ENCODE results near the gene SIAH1. TPM values are rescaled to one million over a fixed set of nuclear protein-coding genes. Genes with fewer than 3 reads are reported as not detected.

The SIAH1 gene
- total and polyA plus RNA-seq, 9 of the 15 experiments (the other 6 are each of a cell fraction or from before 2014, with no cell fraction given), result 4.1 to 14.3 (median 12.5) TPM

GRCh38 chr16:48385253-48386150, at the start of gene SIAH1 (continued):
- no peak for TF ChIP-seq XRCC5 (IDR thresholded peaks at IDR 0.05; ENCODE audit: low read depth, low read length)
- TF ChIP-seq BCL6 (CRISPR knock-in tag; IDR thresholded peaks at IDR 0.05), result no peak
- TF ChIP-seq RAD21 (CRISPR knock-in tag; conservative IDR thresholded peaks at IDR 0.05 in 1 of 2, IDR thresholded peaks at IDR 0.05 in 1 of 2), result no peak
- no peak for TF ChIP-seq SPI1 (IDR thresholded peaks at IDR 0.05; ENCODE audit: borderline replicate concordance, low read depth, low read length)
- no peak for TF ChIP-seq HOXB6 (CRISPR knock-in tag; IDR thresholded peaks at IDR 0.05; ENCODE audit: borderline replicate concordance)
- TF ChIP-seq TBP (optimal IDR thresholded peaks at IDR 0.05; ENCODE audit: low read depth, low read length), result peak; percentile 35
- TF ChIP-seq ZNF324 (CRISPR knock-in tag; IDR thresholded peaks at IDR 0.05), result no peak
- TF ChIP-seq, protein P1, sequence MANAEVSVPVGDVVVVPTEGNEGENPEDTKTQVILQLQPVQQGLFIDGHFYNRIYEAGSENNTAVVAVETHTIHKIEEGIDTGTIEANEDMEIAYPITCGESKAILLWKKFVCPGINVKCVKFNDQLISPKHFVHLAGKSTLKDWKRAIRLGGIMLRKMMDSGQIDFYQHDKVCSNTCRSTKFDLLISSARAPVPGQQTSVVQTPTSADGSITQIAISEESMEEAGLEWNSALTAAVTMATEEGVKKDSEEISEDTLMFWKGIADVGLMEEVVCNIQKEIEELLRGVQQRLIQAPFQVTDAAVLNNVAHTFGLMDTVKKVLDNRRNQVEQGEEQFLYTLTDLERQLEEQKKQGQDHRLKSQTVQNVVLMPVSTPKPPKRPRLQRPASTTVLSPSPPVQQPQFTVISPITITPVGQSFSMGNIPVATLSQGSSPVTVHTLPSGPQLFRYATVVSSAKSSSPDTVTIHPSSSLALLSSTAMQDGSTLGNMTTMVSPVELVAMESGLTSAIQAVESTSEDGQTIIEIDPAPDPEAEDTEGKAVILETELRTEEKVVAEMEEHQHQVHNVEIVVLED (CRISPR knock-in tag; IDR thresholded peaks at IDR 0.05), result peak; percentile 51
- no peak for TF ChIP-seq BACH1 (tag; IDR thresholded peaks at IDR 0.05)
- no peak for TF ChIP-seq POLR2B (IDR thresholded peaks at IDR 0.05; ENCODE audit: low read depth, partially characterized antibody)
- TF ChIP-seq ELK1 (CRISPR knock-in tag; IDR thresholded peaks at IDR 0.05), result no peak
- no peak for TF ChIP-seq ZNF398 (CRISPR knock-in tag; IDR thresholded peaks at IDR 0.05)
- TF ChIP-seq, protein P2, sequence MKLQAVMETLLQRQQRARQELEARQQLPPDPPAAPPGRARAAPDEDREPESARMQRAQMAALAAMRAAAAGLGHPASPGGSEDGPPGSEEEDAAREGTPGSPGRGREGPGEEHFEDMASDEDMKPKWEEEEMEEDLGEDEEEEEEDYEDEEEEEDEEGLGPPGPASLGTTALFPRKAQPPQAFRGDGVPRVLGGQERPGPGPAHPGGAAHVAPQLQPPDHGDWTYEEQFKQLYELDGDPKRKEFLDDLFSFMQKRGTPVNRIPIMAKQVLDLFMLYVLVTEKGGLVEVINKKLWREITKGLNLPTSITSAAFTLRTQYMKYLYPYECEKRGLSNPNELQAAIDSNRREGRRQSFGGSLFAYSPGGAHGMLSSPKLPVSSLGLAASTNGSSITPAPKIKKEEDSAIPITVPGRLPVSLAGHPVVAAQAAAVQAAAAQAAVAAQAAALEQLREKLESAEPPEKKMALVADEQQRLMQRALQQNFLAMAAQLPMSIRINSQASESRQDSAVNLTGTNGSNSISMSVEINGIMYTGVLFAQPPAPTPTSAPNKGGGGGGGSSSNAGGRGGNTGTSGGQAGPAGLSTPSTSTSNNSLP (IDR thresholded peaks at IDR 0.05; ENCODE audit: borderline replicate concordance, low read depth, low read length), result no peak
- TF ChIP-seq ZNF184 (CRISPR knock-in tag; IDR thresholded peaks at IDR 0.05), result no peak
- TF ChIP-seq JUND (IDR thresholded peaks at IDR 0.05; ENCODE audit: borderline replicate concordance, low read depth, low read length), result no peak
- TF ChIP-seq JUND (tag; IDR thresholded peaks at IDR 0.05; ENCODE audit: borderline replicate concordance, low read depth, low read length), result no peak
- TF ChIP-seq ETS1 (conservative IDR thresholded peaks at IDR 0.05; ENCODE audit: control insufficient read depth, low read depth, low read length), result 0 out of 2 replicates have a peak, but pooled peaks have one; percentile 17
- TF ChIP-seq MYNN (IDR thresholded peaks at IDR 0.05), result no peak
- TF ChIP-seq MYNN (CRISPR knock-in tag; IDR thresholded peaks at IDR 0.05), result no peak
- peak; percentile 91 for TF ChIP-seq SMAD4 (CRISPR knock-in tag; conservative IDR thresholded peaks at IDR 0.05)

All from K562 (cell line).